ENCODE measurements around the gene PSMC3. TPM values are rescaled to one million over a fixed set of nuclear protein-coding genes. Genes with fewer than 3 reads are reported as not detected.

Gene PSMC3
- total and polyA plus RNA-seq, 4 donors: 61.6 to 192 (median 141) TPM

- Histone ChIP-seq H3K27ac (ENCODE audit: low read depth in 1 of 2, low read length in 1 of 2) (peak overlapping the region in 1 of 2 donors; percentile 26), H3K4me3 (no peak overlapping the region), H3K9me3 (ENCODE audit: control insufficient read depth in 4 of 4, insufficient read depth in 3 of 4, low read length in 3 of 4) (no peaks in the 10 kb centered on the region), H3K36me3 (ENCODE audit: control insufficient read depth in 4 of 4, insufficient read depth in 4 of 4, low read length in 4 of 4) (no peaks in the 10 kb centered on the region), H3K27me3 (ENCODE audit: control insufficient read depth in 3 of 3, insufficient read depth in 3 of 3, low read length in 2 of 3) (no peaks in the 10 kb centered on the region), H3K4me1 (ENCODE audit: control insufficient read depth in 5 of 5, insufficient read depth in 5 of 5, low read length in 5 of 5) (peaks cover 0 to 2% (median 0%) of the 10 kb centered on the region in 5 donors), H3K9ac (ENCODE audit: insufficient read depth in 1 of 2, low read length in 2 of 2) (no peak overlapping the region)
- ATAC-seq (ENCODE audit: insufficient read depth, low FRiP score) (no peak), DNase-seq (peak; percentile 73 to 77 (median 74))
- TF ChIP-seq CTCF (IDR thresholded peaks at IDR 0.05; ENCODE audit: control extremely low read depth, extremely low read depth): peak; percentile 81
- 44 to 47% methylated on average over 19 of the region's 19 CpGs for WGBS, 2 donors
Measured at GRCh38 chr11:47373876-47374719, 52.1 kb downstream of the PSMC3 start.

- WGBS, 2 donors: 85 to 89% methylated on average over 7 of the region's 7 CpGs
- Histone ChIP-seq H3K9ac (ENCODE audit: insufficient read depth in 1 of 2, low read length in 2 of 2) (no peak overlapping the region), H3K4me3 (no peak overlapping the region), H3K4me1 (ENCODE audit: control insufficient read depth in 5 of 5, insufficient read depth in 5 of 5, low read length in 5 of 5) (peaks cover 0 to 2% (median 0%) of the 10 kb centered on the region in 5 donors), H3K27ac (ENCODE audit: low read depth in 1 of 2, low read length in 1 of 2) (no peak overlapping the region), H3K27me3 (ENCODE audit: control insufficient read depth in 3 of 3, insufficient read depth in 3 of 3, low read length in 2 of 3) (peaks cover 0 to 4% (median 0%) of the 10 kb centered on the region in 3 donors), H3K9me3 (ENCODE audit: control insufficient read depth in 4 of 4, insufficient read depth in 3 of 4, low read length in 3 of 4) (no peaks in the 10 kb centered on the region), H3K36me3 (ENCODE audit: control insufficient read depth in 4 of 4, insufficient read depth in 4 of 4, low read length in 4 of 4) (no peaks in the 10 kb centered on the region)
- no peak for TF ChIP-seq CTCF (IDR thresholded peaks at IDR 0.05; ENCODE audit: control extremely low read depth, extremely low read depth)
- DNase-seq (no peak), ATAC-seq (ENCODE audit: insufficient read depth, low FRiP score) (no peak)
Measured at GRCh38 chr11:47372422-47372821, 53.8 kb downstream of the PSMC3 start.

GRCh38 chr11:47369676-47370075 lies 56.6 kb downstream of the PSMC3 start:
- H3K4me3 ChIP-seq: no peak overlapping the region
- no peaks in the 10 kb centered on the region for H3K9me3 ChIP-seq (ENCODE audit: control insufficient read depth in 4 of 4, insufficient read depth in 3 of 4, low read length in 3 of 4)
- no peaks in the 10 kb centered on the region for H3K4me1 ChIP-seq (ENCODE audit: control insufficient read depth in 5 of 5, insufficient read depth in 5 of 5, low read length in 5 of 5)
- DNase-seq: no peak
- WGBS, 2 donors: 39 to 66% methylated on average over 3 of the region's 3 CpGs
- ATAC-seq (ENCODE audit: insufficient read depth, low FRiP score): no peak
- TF ChIP-seq CTCF (IDR thresholded peaks at IDR 0.05; ENCODE audit: control extremely low read depth, extremely low read depth): no peak
- H3K9ac ChIP-seq (ENCODE audit: insufficient read depth in 1 of 2, low read length in 2 of 2): no peak overlapping the region
- H3K27ac ChIP-seq (ENCODE audit: low read depth in 1 of 2, low read length in 1 of 2): no peak overlapping the region
- H3K27me3 ChIP-seq (ENCODE audit: control insufficient read depth in 3 of 3, insufficient read depth in 3 of 3, low read length in 2 of 3): peaks cover 0 to 4% (median 0%) of the 10 kb centered on the region in 3 donors
- H3K36me3 ChIP-seq (ENCODE audit: control insufficient read depth in 4 of 4, insufficient read depth in 4 of 4, low read length in 4 of 4): no peaks in the 10 kb centered on the region

Small RNAs within 50 kb of the gene (small RNA-seq; reads per million reads assigned to genes)
- not detected for gene MIR4487 (ENCODE audit: low replicate concordance)

Other genes starting within 250 kb of the PSMC3 start
- gene ARFGAP2, start 249.6 kb downstream of the PSMC3 start, total RNA-seq: 100 to 1,000 TPM; 108 to 140 TPM
- 10 to 100 TPM; 51.2 to 80.2 TPM for gene ARFGAP2, start 249.6 kb downstream of the PSMC3 start, polyA plus RNA-seq
- 10 to 100 TPM; 34.7 to 53.3 TPM for gene PACSIN3, start 240.0 kb downstream of the PSMC3 start, total RNA-seq
- gene PACSIN3, start 240.0 kb downstream of the PSMC3 start, polyA plus RNA-seq: 10 to 100 TPM; 20.6 to 37.9 TPM
- gene DDB2, start 211.5 kb downstream of the PSMC3 start, total RNA-seq: 10 to 100 TPM; 14.4 to 33.9 TPM
- gene DDB2, start 211.5 kb downstream of the PSMC3 start, polyA plus RNA-seq: 10 to 100 TPM; 16.8 to 36.4 TPM
- 10 to 100 TPM; 50.9 to 74.7 TPM for gene ACP2, start 177.6 kb downstream of the PSMC3 start, total RNA-seq
- gene ACP2, start 177.6 kb downstream of the PSMC3 start, polyA plus RNA-seq: 10 to 100 TPM; 40.6 to 70.8 TPM
- gene NR1H3, start 168.4 kb downstream of the PSMC3 start, total RNA-seq: 10 to 100 TPM; 35.0 to 62.0 TPM
- 10 to 100 TPM; 55.2 to 58.9 TPM for gene NR1H3, start 168.4 kb downstream of the PSMC3 start, polyA plus RNA-seq
- gene MADD, start 156.3 kb downstream of the PSMC3 start, total RNA-seq: 10 to 100 TPM; 48.9 to 56.8 TPM
- 10 to 100 TPM; 15.9 to 25.4 TPM for gene MADD, start 156.3 kb downstream of the PSMC3 start, polyA plus RNA-seq
- 1 to 10 TPM; 1.0 to 1.1 TPM for gene MYBPC3, start 73.7 kb downstream of the PSMC3 start, total RNA-seq
- gene MYBPC3, start 73.7 kb downstream of the PSMC3 start, polyA plus RNA-seq: 1 to 10 TPM in 1 of 2 donors, under 1 TPM in 1; 0.89 to 3.4 TPM
- 100 to 1,000 TPM in 1 of 2 donors, 10 to 100 TPM in 1; 27.6 to 188 TPM for gene SPI1, start 47.9 kb downstream of the PSMC3 start, total RNA-seq
- gene SPI1, start 47.9 kb downstream of the PSMC3 start, polyA plus RNA-seq: 100 to 1,000 TPM; 123 to 344 TPM
- gene SLC39A13, start 17.8 kb downstream of the PSMC3 start, total RNA-seq: 10 to 100 TPM; 31.8 to 83.8 TPM
- gene SLC39A13, start 17.8 kb downstream of the PSMC3 start, polyA plus RNA-seq: 10 to 100 TPM; 67.5 to 82.2 TPM
- gene RAPSN, start 22.7 kb upstream of the PSMC3 start, total RNA-seq: 1 to 10 TPM in 1 of 2 donors, not detected in 1; 1.5 TPM
- under 1 TPM; 0.38 to 0.49 TPM for gene RAPSN, start 22.7 kb upstream of the PSMC3 start, polyA plus RNA-seq
- gene CELF1, start 126.7 kb upstream of the PSMC3 start, total RNA-seq: 100 to 1,000 TPM in 1 of 2 donors, 10 to 100 TPM in 1; 92.4 to 184 TPM
- gene CELF1, start 126.7 kb upstream of the PSMC3 start, polyA plus RNA-seq: 10 to 100 TPM; 32.2 to 35.2 TPM
- 10 to 100 TPM; 45.1 to 66.9 TPM for gene PTPMT1, start 139.2 kb upstream of the PSMC3 start, total RNA-seq
- 10 to 100 TPM; 70.0 to 91.6 TPM for gene PTPMT1, start 139.2 kb upstream of the PSMC3 start, polyA plus RNA-seq
- 10 to 100 TPM; 15.0 to 17.1 TPM for gene KBTBD4, start 152.5 kb upstream of the PSMC3 start, total RNA-seq
- gene KBTBD4, start 152.5 kb upstream of the PSMC3 start, polyA plus RNA-seq: 10 to 100 TPM in 1 of 2 donors, 1 to 10 TPM in 1; 5.8 to 16.9 TPM
- 10 to 100 TPM; 32.2 to 89.5 TPM for gene NDUFS3, start 152.6 kb upstream of the PSMC3 start, total RNA-seq
- gene NDUFS3, start 152.6 kb upstream of the PSMC3 start, polyA plus RNA-seq: 100 to 1,000 TPM in 1 of 2 donors, 10 to 100 TPM in 1; 90.5 to 168 TPM
- gene FAM180B, start 160.2 kb upstream of the PSMC3 start, total RNA-seq: under 1 TPM in 1 of 2 donors, not detected in 1; 0.34 TPM
- under 1 TPM; 0.05 to 0.10 TPM for gene FAM180B, start 160.2 kb upstream of the PSMC3 start, polyA plus RNA-seq
- 1 to 10 TPM in 1 of 2 donors, under 1 TPM in 1; 0.40 to 1.8 TPM for gene C1QTNF4, start 168.0 kb upstream of the PSMC3 start, total RNA-seq
- 1 to 10 TPM; 1.1 to 1.2 TPM for gene C1QTNF4, start 168.0 kb upstream of the PSMC3 start, polyA plus RNA-seq
- 10 to 100 TPM; 33.0 to 76.2 TPM for gene MTCH2, start 216.1 kb upstream of the PSMC3 start, total RNA-seq
- 10 to 100 TPM; 45.4 to 74.3 TPM for gene MTCH2, start 216.1 kb upstream of the PSMC3 start, polyA plus RNA-seq